CD4-positive, alpha-beta T cell treated with Interleukin-4 for 4 hours (primary cell): ENCODE results near the gene BACH2.
"Not testable (repeated sequence)": the region's sequence is repeated elsewhere in the genome, so short reads cannot be mapped to it uniquely, and the experiment has no call there.

Experiments
- DNase-seq: peaks from one replicate; pipeline ENCODE4 v3.0.0-alpha.2; 2020

BACH2 gene

DNA sequence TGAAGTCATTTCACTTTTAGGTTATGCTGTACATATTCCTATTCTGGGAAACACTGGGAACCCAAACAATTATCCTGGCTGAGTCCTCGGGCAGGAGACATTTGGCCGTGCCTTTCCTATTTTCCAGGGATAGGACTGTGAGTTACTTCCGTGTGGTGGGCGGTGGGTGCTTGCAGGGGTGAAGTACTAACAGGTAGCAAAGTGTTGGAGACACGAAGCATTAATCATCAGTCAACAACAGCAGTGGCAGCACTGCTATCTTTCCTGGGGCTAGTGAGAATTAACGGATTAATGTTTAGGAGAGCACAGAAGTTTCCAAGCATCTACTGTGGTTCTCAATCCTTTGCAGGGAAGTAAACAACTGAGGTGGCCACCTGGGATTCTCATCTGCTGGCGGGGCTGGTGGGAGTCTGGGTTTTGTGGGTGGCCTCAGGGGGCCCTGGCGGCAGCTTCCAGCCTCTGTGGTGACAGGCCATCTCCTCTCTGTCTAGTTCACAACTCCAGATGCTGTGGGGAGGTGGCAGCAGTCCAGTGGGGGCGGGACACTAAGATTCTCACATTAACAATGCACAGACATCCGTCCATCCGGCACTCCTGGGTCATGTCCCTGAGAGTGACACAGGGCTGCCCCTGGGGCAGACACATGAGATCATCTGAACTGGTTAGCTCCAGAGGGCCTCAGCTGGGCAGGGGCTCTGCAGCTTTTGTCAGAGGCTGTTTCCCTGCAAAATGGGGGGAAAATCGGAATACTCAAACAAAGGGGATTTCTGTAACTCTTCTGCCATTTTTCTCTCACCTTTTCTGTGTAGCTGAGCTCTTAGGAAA lies 311.5 kb downstream of the BACH2 start:
- DNase-seq = no peak

DNA sequence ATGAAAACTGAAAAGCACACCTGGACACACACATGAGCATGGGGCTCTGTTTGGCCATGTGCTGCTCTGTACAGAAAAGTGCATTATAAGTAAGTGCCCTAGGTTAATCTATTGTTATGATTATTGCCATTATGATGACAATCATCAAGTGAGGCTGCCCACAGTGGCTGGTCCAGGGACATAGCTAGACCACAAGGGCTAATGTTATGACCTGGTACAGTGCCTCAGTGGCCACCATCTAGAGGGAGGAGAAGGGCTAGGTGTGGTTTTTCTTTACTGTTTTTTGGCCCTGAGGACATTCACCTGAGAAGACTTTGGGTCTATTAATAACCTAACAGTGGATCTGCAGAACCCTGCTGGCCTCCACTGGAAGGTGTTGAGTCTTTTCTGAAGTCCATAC lies 316.3 kb downstream of the BACH2 start:
- DNase-seq = no peak

DNA sequence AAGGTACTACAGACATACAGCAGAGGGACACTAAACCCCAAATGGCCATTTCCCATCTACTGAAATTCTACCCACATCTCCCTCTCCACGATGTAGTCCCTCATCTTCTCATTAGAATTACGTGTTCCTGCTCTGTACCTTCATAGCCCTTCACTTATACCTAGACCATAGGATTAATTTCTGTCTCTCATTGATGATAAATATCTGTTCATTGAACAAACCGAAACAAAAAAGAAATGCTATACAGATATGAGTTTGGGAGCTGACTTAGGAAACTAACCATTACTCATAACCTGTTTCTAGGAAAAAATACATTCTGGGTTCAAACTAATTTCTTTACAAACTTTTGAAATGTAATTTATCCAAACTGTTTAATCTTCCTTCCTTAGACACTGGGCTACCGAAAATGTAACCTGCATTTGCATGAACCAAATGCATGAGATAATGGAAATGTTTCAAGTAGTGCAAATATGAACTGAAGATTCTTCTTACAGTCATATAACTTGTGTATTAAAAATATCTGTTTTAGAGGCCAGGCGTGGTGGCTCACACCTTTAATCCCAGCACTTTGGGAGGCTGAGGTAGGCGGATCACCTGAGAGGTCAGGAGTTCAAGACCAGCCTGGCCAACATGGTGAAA lies 317.0 kb downstream of the BACH2 start:
- no peak for DNase-seq

DNA sequence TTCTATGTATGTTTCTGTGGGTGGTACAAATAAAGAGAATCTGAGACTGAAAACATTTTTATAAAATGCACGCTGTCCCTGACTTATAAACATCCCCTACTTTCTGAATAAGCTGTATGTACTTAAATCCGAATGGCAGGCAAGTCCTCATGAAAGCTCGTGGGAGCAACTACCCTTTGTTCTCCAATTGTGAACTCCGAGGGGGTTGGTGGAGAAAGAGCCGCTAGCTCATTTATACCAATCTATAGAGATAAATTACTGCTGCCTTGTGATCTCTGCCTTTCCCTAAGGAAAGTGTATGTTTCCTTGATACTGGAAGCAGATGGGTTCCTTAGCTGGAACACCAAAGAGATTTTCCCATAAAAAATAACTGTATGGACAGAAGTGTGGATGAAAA lies 317.9 kb downstream of the BACH2 start:
- no peak for DNase-seq

DNA sequence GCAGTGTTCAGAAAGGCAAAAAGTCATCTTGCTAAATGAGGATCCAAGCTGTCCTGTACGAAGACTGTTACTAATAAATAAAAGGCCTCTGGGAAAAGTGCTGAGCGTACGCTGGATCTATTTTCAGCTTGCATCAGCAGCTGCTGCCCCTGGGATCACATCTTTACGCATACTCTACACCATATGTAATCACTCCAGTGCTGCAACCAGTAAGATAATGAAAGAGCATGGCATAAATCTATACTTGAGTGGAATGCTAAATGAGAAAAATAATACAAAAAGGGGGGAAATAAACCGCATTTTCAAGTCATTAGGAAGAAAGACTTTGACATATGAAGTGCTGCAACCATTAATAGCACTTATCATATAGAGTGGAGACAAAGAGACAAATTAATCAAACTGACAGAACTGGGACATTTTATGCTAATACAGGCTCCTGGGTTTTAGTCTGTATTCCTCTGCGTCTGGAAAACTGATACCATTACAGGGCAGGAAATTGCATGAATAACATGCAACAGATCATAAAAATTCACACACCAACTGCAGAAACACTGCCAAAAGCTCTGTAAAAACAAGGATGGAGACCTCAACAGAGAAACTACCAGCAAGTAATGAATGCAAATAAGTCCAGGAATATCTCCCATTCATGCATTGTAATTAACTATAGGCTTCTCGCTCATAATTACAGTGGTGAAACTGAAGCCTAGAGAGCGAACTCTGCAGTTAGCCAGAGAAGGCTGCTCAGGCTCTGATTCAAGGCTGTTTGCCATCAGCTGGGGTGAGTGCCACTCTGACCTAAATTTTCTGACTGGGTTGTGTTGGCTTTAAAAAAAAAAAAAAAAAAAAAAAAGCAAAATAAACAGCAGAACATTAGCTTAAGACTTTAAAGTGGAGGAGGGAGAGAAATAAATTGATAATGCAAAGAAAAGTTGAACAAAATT lies 318.6 kb downstream of the BACH2 start:
- DNase-seq = no peak

DNA sequence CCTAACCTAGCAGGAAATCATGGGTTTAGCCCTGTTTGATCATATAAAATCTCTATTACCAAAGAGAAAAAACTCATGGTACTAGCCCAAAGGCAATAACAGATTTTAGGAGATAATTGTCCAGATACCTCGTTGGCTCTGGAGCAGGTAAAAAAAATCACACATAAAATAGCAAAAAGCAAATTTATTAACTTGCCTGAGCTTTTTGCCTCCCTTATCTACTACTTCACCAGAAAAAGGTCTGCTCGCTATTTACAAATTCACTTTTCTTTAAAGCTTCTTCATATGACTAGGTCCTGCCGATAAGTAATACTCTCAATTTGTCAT lies 320.0 kb downstream of the BACH2 start:
- DNase-seq = no peak

DNA sequence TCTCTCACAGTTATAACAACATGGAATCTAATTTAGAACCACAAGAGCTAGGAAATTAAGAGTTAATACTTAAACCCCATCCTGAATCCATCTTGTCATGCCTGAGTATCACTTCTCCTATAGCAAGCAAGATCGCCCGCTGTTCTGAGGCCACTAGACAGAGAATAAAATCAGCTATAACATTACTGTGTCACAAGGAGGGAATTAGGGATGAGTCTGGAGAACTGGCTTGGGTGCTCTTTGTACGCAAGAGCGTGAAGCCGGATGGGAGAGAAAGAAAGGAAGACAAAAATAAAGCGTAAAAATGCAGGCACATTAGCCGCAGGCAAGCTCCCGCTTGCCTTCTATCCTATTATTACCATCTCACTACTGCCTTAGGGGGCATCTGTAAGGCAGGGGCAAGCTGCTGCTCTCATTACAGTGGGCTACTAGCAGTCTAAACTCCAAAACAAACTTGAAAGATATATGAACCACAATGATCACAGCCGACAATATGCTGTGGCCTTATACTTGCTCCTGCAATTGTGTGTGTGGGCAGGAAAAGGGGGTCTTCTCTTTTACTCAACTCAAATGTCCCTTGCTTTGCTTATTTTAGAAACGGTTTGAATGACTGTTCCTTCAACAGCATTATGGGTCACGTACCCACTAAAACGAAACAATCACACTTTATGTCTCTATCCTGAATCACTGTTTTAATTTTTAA lies 320.5 kb downstream of the BACH2 start:
- no peak for DNase-seq

DNA sequence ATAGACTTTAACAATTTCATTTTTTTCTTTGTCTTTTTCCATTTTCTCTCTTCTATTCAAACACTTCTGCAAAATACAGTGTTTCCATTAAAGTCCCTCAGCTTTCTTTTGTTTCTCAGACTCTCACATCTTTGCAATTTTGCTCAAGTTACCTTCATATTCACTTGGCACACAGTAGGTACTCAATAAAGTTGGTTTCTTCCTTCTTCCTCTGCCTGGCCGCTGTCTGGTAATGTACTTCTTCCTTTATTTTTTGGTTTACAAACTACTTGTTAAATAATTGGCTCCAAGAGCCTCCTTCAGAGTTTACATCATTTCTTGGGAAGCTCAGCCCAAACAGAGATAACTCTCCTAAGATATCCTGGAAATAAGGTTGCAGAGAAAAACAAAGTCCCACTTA lies 321.3 kb downstream of the BACH2 start:
- no peak for DNase-seq

DNA sequence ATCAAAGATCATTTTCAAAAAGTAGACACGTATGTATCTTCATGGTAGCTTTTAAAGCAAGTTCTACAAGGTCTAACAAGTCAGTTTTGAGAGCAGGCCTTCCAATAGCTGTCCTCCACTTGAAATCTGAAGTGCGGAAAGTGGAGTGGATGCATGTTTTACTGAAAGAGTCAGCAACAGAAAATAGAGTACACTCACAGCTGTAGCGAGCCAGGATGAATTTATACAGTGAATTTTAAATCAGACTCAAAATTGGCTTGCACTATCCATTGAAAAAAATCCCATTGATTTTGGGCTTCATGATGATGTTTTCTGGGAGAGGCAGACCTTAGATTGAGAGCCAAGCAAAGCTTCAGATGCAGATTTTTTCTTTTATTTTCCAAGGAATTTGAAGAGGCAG lies 321.8 kb downstream of the BACH2 start:
- DNase-seq = no peak

DNA sequence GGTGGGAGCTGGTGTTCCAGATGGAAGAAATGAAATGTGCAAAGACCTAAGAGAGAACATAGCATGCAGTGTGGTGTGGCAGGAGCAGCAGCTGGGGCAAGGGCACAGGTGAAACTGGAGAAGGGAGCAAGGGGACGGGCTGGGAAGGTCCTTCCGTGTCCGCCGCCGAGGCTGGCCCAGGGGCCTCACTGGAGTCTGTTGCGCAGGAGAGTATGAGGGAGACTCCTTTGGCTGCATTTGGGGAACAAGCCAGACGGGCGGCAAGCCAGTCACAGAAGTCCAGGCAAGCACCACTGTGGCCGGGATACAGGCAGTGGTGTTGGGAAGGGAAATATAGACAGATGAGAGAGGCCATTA lies 324.6 kb downstream of the BACH2 start:
- no peak for DNase-seq

DNA sequence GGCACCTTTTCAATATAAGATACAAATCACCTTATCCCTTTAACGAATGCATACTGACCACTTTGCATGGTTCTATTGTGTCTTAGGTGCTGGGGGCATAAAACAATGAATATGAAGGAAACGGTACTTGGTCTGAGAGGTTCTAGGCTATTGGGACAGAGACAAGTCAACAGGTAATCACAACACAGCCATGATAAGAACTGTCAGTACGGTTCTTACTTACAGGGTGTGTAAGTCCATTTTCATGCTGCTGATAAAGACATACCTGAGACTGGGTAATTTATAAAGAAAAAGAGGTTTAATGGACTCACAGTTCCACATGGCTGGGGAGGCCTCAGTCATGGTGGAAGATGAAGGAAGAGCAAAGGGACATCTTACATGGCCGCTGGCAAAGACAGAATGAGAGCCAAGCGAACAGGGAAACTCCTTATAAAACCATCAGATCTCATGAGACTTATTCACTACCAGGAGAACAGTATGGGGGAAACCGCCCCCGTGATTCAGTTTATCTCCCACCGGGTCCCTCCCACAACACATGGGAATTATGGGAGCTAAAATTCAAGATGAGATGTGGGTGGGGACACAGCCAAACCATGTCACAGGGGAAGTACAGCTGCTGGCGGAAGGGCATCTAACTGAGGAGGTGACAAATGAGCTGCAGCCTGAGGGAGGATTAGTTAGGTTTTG lies 325.2 kb downstream of the BACH2 start:
- DNase-seq = not testable (repeated sequence)

DNA sequence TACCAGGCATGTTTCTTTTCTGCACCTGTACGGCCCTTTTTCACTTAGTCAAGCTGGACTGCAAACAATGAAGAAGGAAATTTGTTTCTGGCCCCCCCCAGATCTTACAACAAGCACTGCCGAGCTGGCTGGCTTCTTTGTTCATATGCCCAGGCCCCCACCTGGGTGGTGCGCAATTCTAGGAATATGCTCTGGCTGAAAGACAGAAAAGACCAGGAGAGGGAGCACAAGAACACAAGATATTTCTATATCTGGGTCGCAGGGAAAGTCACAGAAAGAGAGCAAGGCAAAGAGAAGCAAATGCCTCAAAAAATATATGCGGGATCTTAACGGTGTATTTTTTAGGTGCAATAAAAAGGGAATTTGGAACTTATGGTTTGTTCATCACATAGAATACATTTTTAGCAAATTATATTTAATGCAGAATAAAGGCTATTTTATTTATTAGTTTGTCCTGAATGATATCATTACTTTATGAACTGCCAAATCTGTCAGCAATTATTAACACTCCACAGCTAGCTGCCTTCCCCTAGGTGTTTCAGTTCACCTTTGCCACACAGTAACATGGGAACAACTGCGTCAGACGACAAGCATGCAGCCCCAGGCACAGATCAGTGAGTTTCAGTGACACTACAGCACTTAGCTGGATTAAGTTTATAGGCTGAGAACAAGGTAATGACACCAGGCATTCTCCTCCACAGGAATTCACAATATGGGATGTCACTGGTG lies 325.9 kb downstream of the BACH2 start:
- DNase-seq = peak; percentile 24

DNA sequence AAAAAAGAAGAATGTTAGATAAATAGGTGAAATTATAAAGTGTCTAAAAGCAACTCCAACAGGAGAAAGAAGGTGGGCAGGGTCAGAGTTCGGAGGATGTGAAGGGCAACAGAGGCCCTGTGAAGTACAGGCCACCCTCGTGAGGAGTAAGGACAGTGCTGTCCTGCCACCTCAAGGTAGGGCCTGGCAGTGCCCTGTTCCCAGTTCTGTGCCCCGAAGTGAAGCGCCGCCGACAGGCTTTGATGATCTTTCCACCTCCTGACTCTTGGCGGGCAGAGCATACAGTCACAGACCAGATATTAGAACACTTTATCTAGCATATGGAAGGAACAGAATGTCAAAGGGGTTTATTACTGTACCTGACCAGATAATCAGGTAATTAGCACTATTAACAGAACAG lies 326.6 kb downstream of the BACH2 start:
- DNase-seq = no peak

DNA sequence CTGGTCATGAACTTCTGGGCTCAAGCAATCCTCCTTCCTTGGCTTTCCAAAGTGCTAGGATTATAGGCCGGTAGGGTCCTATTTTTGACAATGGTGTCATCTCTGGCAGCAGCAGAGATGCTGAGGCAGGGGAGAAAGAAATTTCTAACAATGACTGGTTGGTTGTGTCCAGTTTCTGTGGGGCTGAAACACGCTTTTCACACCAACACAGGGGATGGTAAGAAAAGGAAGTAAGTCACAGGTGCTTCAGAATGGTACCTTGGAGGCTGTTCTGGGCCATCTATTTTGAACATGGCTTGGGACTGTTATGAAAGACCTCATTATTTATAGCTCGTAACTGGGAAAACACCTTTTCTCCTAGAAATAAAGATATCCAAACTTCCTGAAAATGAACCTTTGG lies 329.7 kb downstream of the BACH2 start:
- no peak for DNase-seq

DNA sequence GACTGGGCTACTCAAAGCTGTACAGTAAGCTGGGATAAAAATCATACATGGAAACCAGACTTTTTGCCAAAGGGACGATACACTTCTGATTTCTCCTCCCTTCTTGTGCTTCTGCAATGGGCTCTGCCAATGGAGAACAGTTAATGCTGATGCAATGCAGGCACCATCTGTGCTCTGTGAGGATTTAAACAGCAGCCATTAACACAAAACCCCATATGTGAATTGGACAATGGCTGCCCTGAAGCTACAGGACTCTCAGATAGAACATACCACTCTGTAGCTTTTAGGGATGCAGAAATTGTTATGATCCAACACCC lies 330.5 kb downstream of the BACH2 start:
- no peak for DNase-seq

DNA sequence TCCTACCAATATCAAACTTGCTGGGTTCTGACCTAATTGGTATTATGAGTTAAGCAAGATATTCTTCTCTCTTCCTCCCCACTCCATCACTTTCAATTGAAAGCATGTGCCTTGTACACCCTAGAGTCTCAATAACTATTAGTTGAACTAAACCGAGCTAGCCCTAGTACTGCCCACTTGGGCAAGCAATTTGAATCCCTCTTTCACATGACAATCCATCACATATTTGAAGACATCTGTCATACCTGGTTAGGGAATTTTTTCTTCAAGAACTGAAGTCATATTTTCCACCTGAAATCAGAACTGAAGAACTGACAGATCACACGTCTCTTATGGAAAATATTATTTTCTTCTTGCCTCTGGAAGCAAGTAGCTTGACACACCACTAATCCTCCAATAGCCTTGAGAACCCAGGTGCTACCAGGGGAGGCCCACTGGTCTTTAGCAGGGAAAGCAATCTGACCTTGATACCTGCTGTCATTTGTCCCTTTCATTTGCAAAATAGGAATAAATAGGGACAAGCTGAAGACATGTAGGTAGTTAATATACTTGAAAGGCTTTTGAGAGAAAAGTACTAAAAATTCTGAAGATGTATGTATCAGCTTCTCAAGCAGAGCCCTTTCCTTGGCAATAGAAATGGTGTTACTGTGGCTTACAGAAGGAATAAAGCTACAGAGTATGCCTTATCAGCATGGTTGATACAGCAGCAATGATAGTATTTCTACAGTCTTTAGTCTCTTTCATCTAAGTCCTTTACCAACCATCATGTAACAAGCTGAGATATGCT lies 331.0 kb downstream of the BACH2 start:
- DNase-seq = no peak

DNA sequence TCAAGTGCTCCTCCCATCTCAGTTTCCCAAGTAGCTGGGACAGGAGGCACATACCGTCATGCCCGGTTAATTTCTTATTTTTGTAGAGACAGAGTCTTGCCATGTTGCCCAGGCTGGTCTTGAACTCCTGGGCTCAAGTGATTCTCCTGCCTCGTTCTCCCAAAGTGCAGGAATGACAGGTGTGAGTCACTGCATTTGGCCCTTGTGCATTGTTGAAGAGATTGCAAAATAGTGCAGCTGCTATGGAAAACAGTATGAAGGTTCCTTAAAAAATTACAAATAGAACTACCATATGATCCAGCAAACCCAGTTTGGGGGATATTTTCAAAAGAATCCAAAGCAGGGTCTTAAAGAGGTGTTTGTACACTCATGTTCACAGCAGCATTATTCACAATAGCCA lies 333.3 kb downstream of the BACH2 start:
- DNase-seq = no peak

DNA sequence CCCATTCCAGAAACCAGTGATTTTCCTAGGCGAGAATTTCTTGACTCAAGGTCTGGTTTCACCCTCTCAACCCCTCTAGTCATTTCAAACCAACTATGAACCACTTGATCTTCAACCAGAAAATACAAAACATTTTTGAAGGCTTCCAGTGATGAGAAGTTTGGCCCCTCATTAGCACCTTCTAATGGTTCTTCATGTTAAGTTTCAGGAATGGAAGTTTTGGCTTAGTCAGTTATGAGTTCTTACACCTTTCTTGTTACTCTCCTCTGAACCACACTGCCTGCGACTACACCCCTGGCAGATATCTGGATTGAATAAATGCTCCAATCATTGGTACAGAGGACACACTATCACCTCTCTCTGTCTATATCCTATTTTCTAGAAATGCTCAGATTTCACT lies 335.2 kb downstream of the BACH2 start:
- DNase-seq = no peak

DNA sequence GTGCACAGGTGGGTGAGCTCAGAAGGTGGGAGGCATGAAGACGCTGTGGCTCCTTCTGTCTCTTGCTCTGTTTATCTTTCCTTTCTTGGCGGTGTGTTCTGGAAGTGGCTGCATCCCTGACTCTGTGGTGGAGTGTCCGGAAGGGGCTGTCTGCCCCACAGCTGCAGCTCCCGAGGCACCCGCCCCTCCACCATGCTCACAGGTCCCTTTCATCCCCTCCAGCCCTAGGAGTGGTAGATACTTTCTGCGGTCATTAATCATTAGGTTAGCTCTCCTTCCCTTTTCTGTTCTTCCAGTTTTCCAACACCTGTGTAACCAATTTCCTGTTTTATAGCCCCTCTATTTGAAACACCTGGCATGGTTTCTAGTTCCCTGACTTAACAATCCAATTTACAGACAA lies 336.8 kb downstream of the BACH2 start:
- no peak for DNase-seq

DNA sequence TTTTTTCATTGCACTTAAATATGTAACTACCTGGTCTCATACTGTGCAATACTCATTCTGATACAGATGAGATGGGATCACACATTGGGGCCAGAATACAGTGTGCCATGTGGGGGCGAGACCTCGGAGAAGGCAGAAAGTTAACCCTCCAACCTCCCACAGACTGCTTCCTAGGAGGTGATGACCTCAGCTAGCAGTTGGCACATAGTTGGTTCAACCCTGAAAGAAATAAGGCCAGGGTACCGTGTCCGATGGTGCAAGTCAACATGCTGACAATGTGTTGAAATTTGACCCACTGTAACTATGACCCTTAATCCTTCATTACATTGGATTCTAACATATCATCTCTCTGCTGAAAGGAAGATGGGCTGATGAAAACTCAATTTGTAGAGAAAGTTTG lies 340.5 kb downstream of the BACH2 start:
- DNase-seq = no peak

DNA sequence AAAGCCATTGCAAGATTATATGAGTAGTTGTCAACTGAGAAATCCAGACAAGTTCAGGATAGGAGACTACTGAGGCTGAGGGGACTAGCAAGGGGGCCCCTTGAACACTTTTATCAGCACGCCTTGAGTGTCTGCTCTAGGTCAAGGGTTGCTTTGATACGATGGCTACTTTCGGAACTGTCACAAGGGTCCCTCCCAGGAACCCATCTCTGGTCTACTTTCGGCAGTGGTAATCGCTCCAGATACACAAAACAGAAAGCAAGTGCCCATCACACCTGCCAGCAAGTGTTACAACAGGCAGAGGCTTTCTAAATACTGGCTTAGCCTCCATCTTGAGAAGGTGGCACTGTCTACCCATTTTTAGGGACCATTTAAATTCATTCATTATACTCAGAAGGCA lies 341.3 kb downstream of the BACH2 start:
- DNase-seq = no peak
